ENCODE measurements around the gene HSPE1.
"Not testable (repeated sequence)": the region's sequence is repeated elsewhere in the genome, so short reads cannot be mapped to it uniquely, and the experiment has no call there.

HSPE1 gene

GRCh38 chr2:197498937-197499593 is 1.1 kb upstream of the HSPE1 start:
- DNase-seq: peak; percentile 69

- no peak for DNase-seq
Measured at GRCh38 chr2:197500503-197501131, 438 bp downstream of the HSPE1 start.

DNA sequence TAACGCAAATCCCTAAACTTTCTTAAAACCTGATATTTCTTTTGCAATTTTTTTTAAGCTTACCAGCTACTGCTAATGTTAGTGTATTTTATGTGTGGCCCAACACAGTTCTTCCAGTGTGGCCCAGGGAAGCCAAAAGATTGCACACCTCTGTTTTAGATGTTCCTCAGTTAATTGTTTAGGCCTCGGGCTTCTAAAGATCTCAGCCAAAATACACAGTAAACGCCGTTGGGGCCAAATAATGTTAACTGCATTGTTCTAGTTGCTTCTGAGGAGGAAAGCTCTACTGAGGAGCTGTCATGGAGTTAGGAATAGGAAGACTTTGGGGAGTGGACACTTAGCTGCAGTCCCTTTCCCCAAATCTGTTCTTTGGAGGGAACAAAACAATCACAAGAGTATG is 2.0 kb downstream of the HSPE1 start:
- DNase-seq: no peak

DNA sequence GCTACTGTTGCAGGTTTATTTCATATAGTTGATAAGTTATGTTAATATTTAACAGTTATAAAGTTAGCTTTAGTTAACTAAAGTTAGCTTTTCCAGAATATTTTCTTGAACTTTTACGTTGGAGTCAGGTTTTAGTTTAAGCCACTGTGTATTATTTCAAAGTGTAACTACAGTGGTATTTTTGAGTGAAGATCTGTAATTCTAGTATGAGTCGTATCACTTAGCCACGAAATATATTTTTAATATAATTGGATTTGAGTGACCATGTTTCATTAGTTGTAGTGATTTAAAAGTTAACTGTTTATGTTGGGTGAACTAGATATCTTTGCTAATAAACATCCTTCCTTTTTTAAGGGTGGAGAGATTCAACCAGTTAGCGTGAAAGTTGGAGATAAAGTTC is 2.5 kb downstream of the HSPE1 start:
- DNase-seq: no peak

DNA sequence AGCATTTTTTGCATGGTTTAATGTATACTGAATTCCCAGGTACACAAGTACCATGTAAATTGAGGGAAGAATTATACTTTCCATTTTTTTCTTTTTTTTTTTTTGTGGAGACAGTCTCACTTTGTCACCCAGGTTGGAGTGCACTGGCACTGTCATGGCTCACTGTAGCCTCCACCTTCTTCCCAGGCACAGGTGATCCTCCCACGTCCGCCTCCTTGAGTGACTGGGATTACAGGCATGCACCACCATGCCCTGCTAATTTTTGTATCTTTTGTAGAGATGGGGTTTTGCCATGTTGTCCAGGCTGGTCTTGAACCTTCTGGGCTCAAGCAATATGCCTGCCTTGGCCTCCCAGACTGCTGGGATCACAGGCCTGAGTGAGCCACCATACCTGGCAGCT is 3.8 kb downstream of the HSPE1 start:
- no peak for DNase-seq

- no peak for DNase-seq
Measured at GRCh38 chr2:197504512-197504911, 4.3 kb downstream of the HSPE1 start.

- no peak for DNase-seq
Measured at GRCh38 chr2:197506658-197507057, 6.5 kb downstream of the HSPE1 start.

GRCh38 chr2:197513915-197514314 is 13.7 kb downstream of the HSPE1 start:
- no peak for DNase-seq

GRCh38 chr2:197514754-197515153 is 14.6 kb downstream of the HSPE1 start:
- DNase-seq: no peak

DNA sequence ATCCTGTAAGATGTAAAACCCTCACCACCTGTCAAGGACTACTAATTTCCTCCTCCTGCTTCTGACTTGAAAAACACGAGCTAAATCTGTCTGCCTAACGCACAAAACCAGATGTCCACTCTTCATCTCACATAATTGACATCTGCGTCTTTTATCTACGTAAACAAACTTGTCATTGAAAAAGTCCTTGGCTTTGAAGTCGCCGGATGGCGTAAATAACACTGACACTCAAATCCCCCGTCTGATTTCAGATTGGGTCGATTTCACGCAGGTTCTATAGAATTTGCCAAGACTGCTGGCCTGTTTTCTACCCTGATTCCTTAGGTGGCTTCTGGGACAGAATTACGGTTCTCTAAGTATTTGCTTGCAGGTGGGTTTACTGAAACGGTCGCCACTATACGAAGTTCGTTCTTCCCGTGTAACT is 15.1 kb downstream of the HSPE1 start:
- no peak for DNase-seq

GRCh38 chr2:197515739-197516392 is 15.7 kb downstream of the HSPE1 start, which contains the start of gene MOB4:
Gene MOB4, plus strand, starts transcription at chr2:197516066. Its CDS starts 21 bp downstream, at chr2:197516087.
- DNase-seq: peak; percentile 96

DNA sequence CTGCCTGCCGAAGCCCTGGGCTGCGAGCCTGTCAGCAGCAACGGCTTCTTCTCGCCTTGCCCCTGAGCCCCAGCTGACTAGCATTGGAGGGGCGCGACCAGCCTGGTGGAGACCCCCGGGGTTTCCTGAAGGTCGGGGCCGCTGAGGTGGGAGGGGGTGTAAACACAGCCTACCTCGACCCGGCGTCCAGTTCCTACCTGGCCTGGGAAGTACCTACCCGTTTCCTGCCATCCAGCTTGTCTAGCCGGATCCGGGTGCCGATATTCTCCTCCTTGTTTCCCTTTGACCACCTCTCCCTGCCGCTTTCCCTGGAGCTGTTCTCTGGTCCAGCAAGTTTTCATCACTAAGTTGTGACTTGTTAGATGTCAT is 16.2 kb downstream of the HSPE1 start:
- no peak for DNase-seq

- no peak for DNase-seq
Measured at GRCh38 chr2:197517150-197517549, 17.0 kb downstream of the HSPE1 start.

DNA sequence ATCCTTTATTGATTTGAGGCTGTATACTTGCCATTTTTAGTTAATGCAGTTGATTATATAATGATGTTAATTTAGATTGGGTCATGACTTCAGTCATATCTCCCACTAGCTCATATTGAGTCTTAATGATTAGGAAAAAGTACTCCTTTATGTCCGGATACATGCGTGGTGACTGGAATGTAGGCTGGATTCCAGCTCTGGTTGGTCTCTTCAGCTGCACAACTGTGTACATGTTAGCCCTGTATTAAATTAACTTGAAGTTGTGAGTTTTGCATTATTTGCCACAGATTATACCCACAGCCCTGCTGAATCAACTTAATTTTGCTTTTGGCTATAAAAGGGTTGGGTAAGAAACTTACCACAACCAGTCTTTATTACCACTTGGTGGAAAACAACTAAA is 38.2 kb downstream of the HSPE1 start:
- no peak for DNase-seq

DNA sequence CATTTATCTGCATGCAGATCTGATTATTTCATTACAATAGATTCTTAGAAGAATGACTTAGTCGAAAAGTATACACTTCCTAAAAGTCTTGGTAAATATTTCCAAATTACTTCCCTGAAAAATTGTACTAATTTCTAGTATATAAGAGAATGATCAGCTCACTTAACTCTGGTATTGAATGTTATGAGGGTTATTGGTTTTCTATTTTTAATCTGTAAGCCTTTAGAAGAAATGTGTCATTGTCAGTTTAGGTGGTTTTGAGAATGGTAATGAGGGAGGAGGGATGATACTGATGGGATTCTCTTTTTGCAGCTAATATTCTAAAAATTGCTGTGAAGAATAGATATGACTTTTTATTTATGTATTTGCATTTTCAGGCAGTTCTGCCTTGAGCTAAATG is 39.6 kb downstream of the HSPE1 start:
- no peak for DNase-seq

DNA sequence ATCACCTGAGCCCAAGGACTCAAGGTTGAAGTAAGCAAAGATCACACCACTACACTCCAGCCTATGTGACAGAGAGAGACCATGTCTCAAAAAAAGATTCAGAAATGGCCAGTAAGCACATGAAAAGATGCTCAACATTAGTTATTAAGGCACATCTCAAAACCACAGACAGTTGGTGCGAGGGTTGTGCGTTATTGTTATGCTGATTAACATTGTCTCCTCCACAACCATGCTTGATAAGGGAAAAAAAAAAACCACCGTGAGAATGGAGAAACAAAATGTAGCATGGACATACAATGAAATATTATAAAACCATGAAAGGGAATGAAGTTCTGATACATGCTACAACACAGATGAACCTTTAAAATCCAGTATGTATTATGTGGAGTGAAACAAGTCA is 43.0 kb downstream of the HSPE1 start:
- no peak for DNase-seq

- no peak for DNase-seq
Measured at GRCh38 chr2:197547163-197547900, 47.2 kb downstream of the HSPE1 start.

- no peak for DNase-seq
Measured at GRCh38 chr2:197548582-197548981, 48.4 kb downstream of the HSPE1 start.

DNA sequence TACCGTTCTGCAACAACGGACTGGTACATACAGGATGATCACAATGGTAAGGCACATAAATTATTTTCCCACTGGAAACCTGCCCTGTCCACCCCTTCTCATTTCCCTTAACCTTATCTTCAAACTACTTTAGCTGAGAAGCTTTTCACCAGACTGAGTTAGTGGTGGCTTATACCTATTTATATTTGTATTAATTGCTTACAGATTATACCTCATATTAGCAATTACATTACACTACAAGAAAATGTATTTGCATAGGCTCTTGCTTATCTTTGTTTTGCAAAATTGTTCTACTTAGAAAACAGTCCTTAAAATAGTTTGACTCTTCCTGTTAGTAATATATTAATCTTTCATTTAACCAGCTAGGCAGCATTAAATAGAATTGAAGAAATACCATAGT is 51.1 kb downstream of the HSPE1 start:
- not testable (repeated sequence) for DNase-seq

Measured in left hindlimb (tissue), 1 donor.